Esophagus squamous epithelium (tissue), 5 donors: ENCODE measurements around the gene PSMA7. TPM values are rescaled to one million over a fixed set of nuclear protein-coding genes. Genes with fewer than 3 reads are reported as not detected.

Experiments used
- DNase-seq: peaks from one replicate; lab custom pipeline; 2025; lab: John Stamatoyannopoulos, UW
- H3K27ac ChIP-seq, 4 donors: fragments of 200-600 bp; sonication (generic); one replicate each; pipeline ENCODE4 v1.5.1; 2016 to 2019; ENCODE audit warnings: mild to moderate bottlenecking in 1 of 4
- H3K27me3 ChIP-seq, 4 donors: fragments of 200-600 bp; sonication (generic); 1 replicate in 3 of 4; 2 replicates in 1 of 4; pipeline versions ENCODE4 v1.5.1 to v1.6.0; 2017 to 2021; ENCODE audit warnings: antibody characterized with exemption in 1 of 4
- H3K36me3 ChIP-seq, 3 donors: fragments of 200-600 bp; sonication (generic); one replicate each; pipeline ENCODE4 v1.5.1; 2016 to 2019
- H3K4me1 ChIP-seq, 3 donors: fragments of 200-600 bp; sonication (generic); one replicate each; pipeline ENCODE4 v1.5.1; 2017 to 2019
- H3K4me3 ChIP-seq, 4 donors: fragments of 200-600 bp; sonication (generic); 1 replicate in 3 of 4; 2 replicates in 1 of 4; pipeline ENCODE4 v1.5.1; 2016 to 2019; ENCODE audit warnings: mild to moderate bottlenecking in 2 of 4, moderate library complexity in 1 of 4
- H3K9me3 ChIP-seq, 3 donors: fragments of 200-600 bp; sonication (generic); one replicate each; pipeline ENCODE4 v1.5.1; 2016 to 2019
- CTCF ChIP-seq, 6 experiments: fragments of 450-650 bp in 4 of 6; fragments of 200-600 bp in 2 of 6; sonication (generic) in 2 of 6; IDR thresholded peaks; one replicate each; pipeline ENCODE4 v1.5.1; 2016 to 2019; ENCODE audit warnings: antibody characterized with exemption in 6 of 6, mild to moderate bottlenecking in 4 of 6, moderate library complexity in 4 of 6
- POLR2A ChIP-seq, 4 donors: fragments of 450-650 bp; IDR thresholded peaks; one replicate each; pipeline ENCODE4 v1.6.1; 2017; ENCODE audit warnings: antibody characterized with exemption in 4 of 4, mild to moderate bottlenecking in 4 of 4, moderate library complexity in 3 of 4
- WGBS, 2 donors: methylation state at CpG; one replicate each; pipeline ENCODE4 v1.1.5; 2018; 5-methylcytosine and 5-hydroxymethylcytosine counted together
- intact Hi-C: fragments of 100-400 bp; cut with DNase I; formaldehyde crosslinking; loops from one replicate; pipeline ENCODE4 v1.15.0; 2022
- total RNA-seq, 4 donors: library from RNA; depleted of rRNA; stranded (reverse); fragments of >200 nt; gene quantifications; one replicate each; pipeline ENCODE4 v1.1.0, GENCODE V29; 2016
- donor health status: DM: yes; HTN: yes; CAD: no.

Gene PSMA7
- total RNA-seq, 4 donors from 2014 or later: 230 to 373 (median 297) TPM

GRCh38 chr20:62141397-62142251, 1.6 kb downstream of the PSMA7 start:
- peak overlapping the region; percentile 60 to 99 (median 84) for H3K4me3 ChIP-seq
- no peak for DNase-seq
- H3K27ac ChIP-seq: peak overlapping the region; percentile 92 to 100 (median 99)
- intact Hi-C loops: no loop called here
- WGBS, 2 donors: 13% methylated on average over 7 to 14 of the region's 14 CpGs
- H3K36me3 ChIP-seq: peaks cover 28 to 40% (median 29%) of the 10 kb centered on the region in 3 donors
- no peak for TF ChIP-seq POLR2A (IDR thresholded peaks at IDR 0.05)
- TF ChIP-seq CTCF (IDR thresholded peaks at IDR 0.05): peak in 4 of 6 experiments; percentile 25 to 35 (median 28)
- H3K9me3 ChIP-seq: no peaks in the 10 kb centered on the region
- no peaks in the 10 kb centered on the region for H3K27me3 ChIP-seq
- peaks cover 24 to 52% (median 26%) of the 10 kb centered on the region in 3 donors for H3K4me1 ChIP-seq

DNA sequence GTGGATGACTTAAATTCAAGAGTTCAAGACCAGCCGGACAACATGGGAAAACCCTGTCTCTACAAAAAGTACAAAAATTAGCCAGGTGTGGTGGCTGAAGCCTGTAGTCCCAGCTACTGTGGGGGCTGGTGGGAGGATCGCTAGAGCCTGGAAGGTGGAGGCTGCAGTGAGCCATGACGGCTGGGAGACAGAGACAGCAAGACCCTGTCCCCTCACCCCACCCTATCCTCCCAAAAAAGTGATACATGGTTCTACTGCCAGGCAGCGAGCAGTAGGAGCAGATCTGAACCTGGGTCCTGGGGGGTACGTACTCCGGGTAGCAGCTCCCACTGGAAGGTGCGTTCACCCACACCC, 2.2 kb downstream of the PSMA7 start:
- Histone ChIP-seq H3K4me1 (peaks cover 24 to 46% (median 26%) of the 10 kb centered on the region in 3 donors), H3K27me3 (no peaks in the 10 kb centered on the region), H3K36me3 (peaks cover 28 to 46% (median 29%) of the 10 kb centered on the region in 3 donors), H3K9me3 (no peaks in the 10 kb centered on the region), H3K4me3 (peak overlapping the region in 2 of 4 donors; percentile 76 to 99), H3K27ac (peak overlapping the region; percentile 92 to 100 (median 99))
- TF ChIP-seq POLR2A (IDR thresholded peaks at IDR 0.05): no peak
- no peak for TF ChIP-seq CTCF (IDR thresholded peaks at IDR 0.05)
- intact Hi-C loops: no loop called here
- no peak for DNase-seq
- 44 to 50% methylated on average over 7 of the region's 7 CpGs for WGBS, 2 donors

- TF ChIP-seq CTCF (IDR thresholded peaks at IDR 0.05) (no peak), POLR2A (IDR thresholded peaks at IDR 0.05) (no peak)
- peaks cover 34 to 60% (median 37%) of the 10 kb centered on the region in 3 donors for H3K36me3 ChIP-seq
- DNase-seq: no peak
- H3K27me3 ChIP-seq: no peaks in the 10 kb centered on the region
- WGBS, 2 donors: 88 to 93% methylated on average over 2 to 12 of the region's 13 CpGs
- H3K4me1 ChIP-seq: peaks cover 15 to 36% (median 20%) of the 10 kb centered on the region in 3 donors
- H3K27ac ChIP-seq: no peak overlapping the region
- no peak overlapping the region for H3K4me3 ChIP-seq
- intact Hi-C loops: loop anchor here (5.0 kb wide), 1 partner anchor 127 kb away; no protein-coding TSS in a partner anchor
- no peaks in the 10 kb centered on the region for H3K9me3 ChIP-seq
These were observed 3.6 kb downstream of the PSMA7 start for GRCh38 chr20:62139636-62140035.

- Histone ChIP-seq H3K9me3 (no peaks in the 10 kb centered on the region), H3K4me1 (peaks cover 13 to 40% (median 22%) of the 10 kb centered on the region in 3 donors), H3K4me3 (no peak overlapping the region), H3K36me3 (peaks cover 34 to 67% (median 44%) of the 10 kb centered on the region in 3 donors), H3K27me3 (no peaks in the 10 kb centered on the region), H3K27ac (no peak overlapping the region)
- TF ChIP-seq POLR2A (IDR thresholded peaks at IDR 0.05) (no peak), CTCF (IDR thresholded peaks at IDR 0.05) (no peak)
- WGBS, 2 donors: 83 to 98% methylated on average over 9 to 10 of the region's 10 CpGs
- intact Hi-C loops: loop anchor here (5.0 kb wide), 1 partner anchor 127 kb away; no protein-coding TSS in a partner anchor
- DNase-seq: no peak
These were observed 4.3 kb downstream of the PSMA7 start for GRCh38 chr20:62138912-62139311.

- Histone ChIP-seq H3K4me1 (peaks cover 13 to 48% (median 22%) of the 10 kb centered on the region in 3 donors), H3K9me3 (no peaks in the 10 kb centered on the region), H3K27ac (no peak overlapping the region), H3K36me3 (peaks cover 37 to 74% (median 46%) of the 10 kb centered on the region in 3 donors), H3K27me3 (no peaks in the 10 kb centered on the region), H3K4me3 (no peak overlapping the region)
- 76 to 82% methylated on average over 8 to 9 of the region's 11 CpGs for WGBS, 2 donors
- DNase-seq: no peak
- TF ChIP-seq CTCF (IDR thresholded peaks at IDR 0.05) (no peak), POLR2A (IDR thresholded peaks at IDR 0.05) (no peak)
- intact Hi-C loops: loop anchor here (5.0 kb wide), 1 partner anchor 126 kb away; no protein-coding TSS in a partner anchor
These were observed 5.0 kb downstream of the PSMA7 start for GRCh38 chr20:62138204-62138543.
